OCI-LY7 (cell line): ENCODE measurements around the gene ANKRD10. TPM values are rescaled to one million over a fixed set of nuclear protein-coding genes. Genes with fewer than 3 reads are reported as not detected.

Experiments
- BruUV-seq: library from RNA; stranded (reverse); fragments of 400-500 nt; replicated peaks from 2 replicates; lab custom pipeline; 2021; lab: Mats Ljungman, UMichigan
- CTCF ChIA-PET: fragments of 300-600 bp; sonication (Branson Sonifier 250); formaldehyde crosslinking; loops from one replicate; lab custom pipeline; 2022; ENCODE audit warnings: antibody characterized with exemption; ENCODE audit not compliant: unreplicated experiment; lab: Charles Lee
- POLR2A ChIA-PET: fragments of 300-600 bp; sonication (Branson Sonifier 250); formaldehyde crosslinking; loops from one replicate; lab custom pipeline; 2022; ENCODE audit warnings: antibody characterized with exemption; lab: Charles Lee
- DNase-seq: peaks from one replicate; pipeline ENCODE4 v3.0.0-alpha.2; 2015; ENCODE audit warnings: low spot score
- H2AFZ ChIP-seq: fragments of 200-600 bp; sonication (generic), shearing (Covaris generic); 2 replicates; pipeline ENCODE4 v1.6.1; 2014; ENCODE audit warnings: mild to moderate bottlenecking, antibody characterized with exemption, low read length, moderate library complexity
- H3K27ac ChIP-seq: fragments of 200-600 bp; sonication (generic); 2 replicates; pipeline ENCODE4 v1.5.1; 2014; ENCODE audit warnings: mixed run types, low read depth, mild to moderate bottlenecking, moderate library complexity, low read length, inconsistent platforms; ENCODE audit not compliant: poor library complexity, severe bottlenecking
- H3K36me3 ChIP-seq: fragments of 200-600 bp; sonication (generic); 2 replicates; pipeline ENCODE4 v1.6.1; 2014; ENCODE audit warnings: mild to moderate bottlenecking, antibody characterized with exemption, low read length, moderate library complexity, mixed read lengths; ENCODE audit not compliant: insufficient read depth
- H3K4me1 ChIP-seq: fragments of 200-600 bp; sonication (generic); 2 replicates; pipeline ENCODE4 v1.5.1; 2014; ENCODE audit warnings: mild to moderate bottlenecking, low read length; ENCODE audit not compliant: insufficient read depth, poor library complexity, severe bottlenecking
- H3K4me2 ChIP-seq: fragments of 200-600 bp; sonication (generic); 2 replicates; pipeline ENCODE4 v1.6.1; 2014; ENCODE audit warnings: mild to moderate bottlenecking, low read length
- H3K4me3 ChIP-seq: fragments of 200-600 bp; sonication (generic); 2 replicates; pipeline ENCODE4 v1.5.1; 2014; ENCODE audit warnings: mild to moderate bottlenecking, low read depth, low read length; ENCODE audit not compliant: poor library complexity, severe bottlenecking
- H3K79me2 ChIP-seq: fragments of 200-600 bp; sonication (generic); 2 replicates; pipeline ENCODE4 v1.6.1; 2016; ENCODE audit warnings: low read depth, mild to moderate bottlenecking, low read length, moderate library complexity, mixed read lengths; ENCODE audit not compliant: insufficient read depth
- H3K9me2 ChIP-seq: fragments of 200-600 bp; sonication (generic); 2 replicates; pipeline ENCODE4 v1.6.1; 2016; ENCODE audit warnings: mild to moderate bottlenecking, low read length, mixed read lengths; ENCODE audit not compliant: insufficient read depth
- H3K9me3 ChIP-seq: fragments of 200-600 bp; sonication (generic); 2 replicates; pipeline ENCODE4 v1.6.1; 2014; ENCODE audit warnings: mild to moderate bottlenecking, mixed run types, low read length, mixed read lengths
- H4K20me1 ChIP-seq: fragments of 200-600 bp; sonication (generic); 2 replicates; pipeline ENCODE4 v1.6.1; 2014; ENCODE audit warnings: mild to moderate bottlenecking, antibody characterized with exemption, low read length, moderate library complexity, mixed read lengths; ENCODE audit not compliant: insufficient read depth
- CTCF ChIP-seq: fragments of 200-600 bp; sonication (generic); conservative IDR thresholded peaks from 2 replicates; pipeline ENCODE4 v1.5.1; 2014; ENCODE audit warnings: mild to moderate bottlenecking, antibody characterized with exemption, low read length, moderate library complexity, mixed read lengths
- EZH2phosphoT487 ChIP-seq: fragments of 200-600 bp; sonication (generic); IDR thresholded peaks from 2 replicates; pipeline ENCODE4 v1.6.1; 2018; ENCODE audit warnings: low read depth, borderline replicate concordance, mild to moderate bottlenecking, mixed run types, antibody characterized with exemption, low read length, moderate library complexity, mixed read lengths
- intact Hi-C: fragments of 100-400 bp; cut with micrococcal nuclease; formaldehyde crosslinking; loops from one replicate; pipeline ENCODE4 v1.10.0; 2022; ENCODE audit not compliant: unreplicated experiment
- total RNA-seq, 2 experiments: library from RNA; depleted of rRNA in 1 of 2; stranded (reverse); fragments of >200 nt in 1 of 2; shearing (Covaris generic) in 1 of 2; gene quantifications; 2 replicates each; pipeline ENCODE4 v1.2.3, GENCODE V29; 2014 to 2022

ANKRD10 gene
- total RNA-seq, 2 experiments from 2014 or later = 82.8 to 86.0 TPM

- TF ChIP-seq CTCF (no peak), EZH2phosphoT487 (no peak)
- H3K79me2 ChIP-seq = no peaks in the 10 kb centered on the region
- no peak overlapping the region for H3K4me2 ChIP-seq
- H3K36me3 ChIP-seq = no peaks in the 10 kb centered on the region
- no peaks in the 10 kb centered on the region for H3K4me1 ChIP-seq
- intact Hi-C loops = no loop called here
- no peak for DNase-seq
- H4K20me1 ChIP-seq = no peaks in the 10 kb centered on the region
- ChIA-PET POLR2A (no interaction called here), CTCF (no interaction called here)
- H3K27ac ChIP-seq = no peak overlapping the region
- no TSS peak for BruUV-seq
- H2AFZ ChIP-seq = no peak overlapping the region
- H3K9me2 ChIP-seq = no peaks in the 10 kb centered on the region
- H3K9me3 ChIP-seq = no peaks in the 10 kb centered on the region
- H3K4me3 ChIP-seq = no peak overlapping the region
Measured at GRCh38 chr13:110881839-110882627, 32.8 kb downstream of the ANKRD10 start.

- H3K9me3 ChIP-seq = no peaks in the 10 kb centered on the region
- H3K4me3 ChIP-seq = no peak overlapping the region
- H3K27ac ChIP-seq = no peak overlapping the region
- H3K79me2 ChIP-seq = no peaks in the 10 kb centered on the region
- H3K9me2 ChIP-seq = no peaks in the 10 kb centered on the region
- POLR2A ChIA-PET = interaction anchor here (1.0 kb wide), 1 partner anchor 27 kb away, joined by 3 read pairs; no protein-coding TSS in a partner anchor
- H2AFZ ChIP-seq = no peak overlapping the region
- H3K4me2 ChIP-seq = no peak overlapping the region
- CTCF ChIA-PET = no interaction called here
- BruUV-seq = no TSS peak
- TF ChIP-seq CTCF (no peak), EZH2phosphoT487 (no peak)
- intact Hi-C loops = no loop called here
- H4K20me1 ChIP-seq = no peaks in the 10 kb centered on the region
- no peaks in the 10 kb centered on the region for H3K36me3 ChIP-seq
- no peak for DNase-seq
- H3K4me1 ChIP-seq = no peaks in the 10 kb centered on the region
Measured at GRCh38 chr13:110880627-110881026, 34.2 kb downstream of the ANKRD10 start.

- H3K79me2 ChIP-seq = no peaks in the 10 kb centered on the region
- H3K9me2 ChIP-seq = no peaks in the 10 kb centered on the region
- no peak for DNase-seq
- H3K4me2 ChIP-seq = no peak overlapping the region
- POLR2A ChIA-PET = no interaction called here
- no peak overlapping the region for H3K4me3 ChIP-seq
- peaks cover 4% of the 10 kb centered on the region for H3K4me1 ChIP-seq
- H2AFZ ChIP-seq = no peak overlapping the region
- intact Hi-C loops = no loop called here
- no peak overlapping the region for H3K27ac ChIP-seq
- H3K36me3 ChIP-seq = no peaks in the 10 kb centered on the region
- H4K20me1 ChIP-seq = no peaks in the 10 kb centered on the region
- H3K9me3 ChIP-seq = no peaks in the 10 kb centered on the region
- no TSS peak for BruUV-seq
- TF ChIP-seq EZH2phosphoT487 (no peak), CTCF (no peak)
- CTCF ChIA-PET = no interaction called here
Measured at GRCh38 chr13:110879482-110879881, 35.4 kb downstream of the ANKRD10 start.
